GM12878 (cell line): ENCODE results near the gene MAP4K1.

Experiments
- ASH2L ChIP-seq: fragments of 300-600, 200-600 bp; sonication (generic); IDR thresholded peaks from 2 replicates; pipeline ENCODE4 v1.6.1; 2017; ENCODE audit warnings: low read depth, mild to moderate bottlenecking, borderline replicate concordance
- BMI1 ChIP-seq: fragments of 450-650 bp; IDR thresholded peaks from 2 replicates; pipeline ENCODE4 v1.6.1; 2016; ENCODE audit warnings: mild to moderate bottlenecking, moderate library complexity, borderline replicate concordance
- CREB1 ChIP-seq: IDR thresholded peaks from 2 replicates; pipeline ENCODE4 v1.6.1; 2012; ENCODE audit warnings: low read depth, mild to moderate bottlenecking, inconsistent platforms
- ESRRA ChIP-seq: IDR thresholded peaks from 2 replicates; pipeline ENCODE4 v1.6.1; 2012; ENCODE audit warnings: mild to moderate bottlenecking, low read length, improper control_type of control experiment
- NBN ChIP-seq: fragments of 450-650 bp; IDR thresholded peaks from 2 replicates; pipeline ENCODE4 v1.6.1; 2016
- RAD21 ChIP-seq: IDR thresholded peaks from 2 replicates; pipeline ENCODE4 v1.6.1; 2011; ENCODE audit warnings: mild to moderate bottlenecking, low read depth, low read length, moderate library complexity; ENCODE audit not compliant: insufficient read depth
- SMAD5 ChIP-seq: IDR thresholded peaks from 2 replicates; pipeline ENCODE4 v1.6.1; 2016; ENCODE audit warnings: antibody characterized with exemption, low read depth
- WRNIP1 ChIP-seq: IDR thresholded peaks from 2 replicates; pipeline ENCODE4 v1.6.1; 2011; ENCODE audit warnings: low read depth, low read length, improper control_type of control experiment, borderline replicate concordance
- ZNF217 ChIP-seq: fragments of 450-650 bp; IDR thresholded peaks from 2 replicates; pipeline ENCODE4 v1.6.1; 2017; ENCODE audit warnings: antibody characterized with exemption, mild to moderate bottlenecking
- TF ChIP-seq, protein P1 (sequence below): IDR thresholded peaks from 2 replicates; pipeline ENCODE4 v1.6.1; 2012; ENCODE audit warnings: low read depth, low read length, improper control_type of control experiment
- TF ChIP-seq, protein P2 (sequence below): IDR thresholded peaks from 2 replicates; pipeline ENCODE4 v1.6.1; 2012; ENCODE audit warnings: low read depth, low read length, improper control_type of control experiment
- TF ChIP-seq, protein P3 (sequence below), 3 experiments: IDR thresholded peaks in 2 of 3; conservative IDR thresholded peaks in 1 of 3; 2 replicates each; pipeline ENCODE4 v1.5.1; 2011; ENCODE audit warnings: low read depth in 3 of 3, low read length in 3 of 3, mild to moderate bottlenecking in 3 of 3, control low read depth in 2 of 3, moderate library complexity in 2 of 3, inconsistent platforms in 1 of 3, mixed read lengths in 1 of 3; ENCODE audit not compliant: control insufficient read depth in 2 of 3, insufficient read depth in 1 of 3; ENCODE audit errors: extremely low read depth in 1 of 3
- TF ChIP-seq, protein P4 (sequence below): fragments of 450-650 bp; IDR thresholded peaks from 2 replicates; pipeline ENCODE4 v1.6.1; 2016; ENCODE audit warnings: mild to moderate bottlenecking

DNA sequence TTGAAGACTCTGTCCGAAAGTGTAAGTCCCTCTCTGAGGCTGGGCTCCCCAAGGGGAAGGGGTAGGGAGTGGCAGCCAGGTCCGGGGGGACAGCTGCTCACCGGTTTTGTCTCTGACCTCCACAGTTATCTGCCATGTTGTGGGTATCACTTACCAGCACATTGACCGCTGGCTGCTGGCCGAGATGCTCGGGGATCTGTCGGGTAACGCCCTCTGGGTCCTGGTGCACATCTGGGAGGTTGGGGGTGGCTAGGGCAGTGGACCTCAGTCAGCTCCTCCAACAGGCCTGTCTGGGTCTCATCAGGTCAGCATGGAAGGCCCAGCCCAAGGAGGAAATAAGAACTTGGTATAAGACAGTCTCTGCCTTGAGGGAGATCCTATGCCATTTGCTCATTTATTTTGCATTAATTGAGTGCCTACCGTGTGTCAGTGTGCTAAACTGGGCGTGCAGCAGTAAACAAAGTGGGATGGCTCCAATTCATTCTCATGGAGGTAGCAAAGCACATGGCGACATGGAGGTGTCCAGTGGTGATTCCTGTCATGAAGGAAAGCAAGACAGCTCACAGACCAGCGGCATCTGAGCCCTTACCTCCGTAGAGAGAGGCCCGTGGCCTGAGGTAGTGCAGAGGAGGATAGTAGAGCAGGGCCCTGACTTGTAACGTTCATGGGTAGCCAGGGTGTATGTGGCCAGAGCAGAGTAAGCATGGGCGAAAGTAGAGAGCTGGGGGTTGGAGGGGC, 14.9 kb upstream of the MAP4K1 start:
- TF ChIP-seq ZNF217 (no peak), NBN (no peak), ASH2L (no peak), RAD21 (no peak), SMAD5 (no peak), WRNIP1 (no peak), CREB1 (no peak), BMI1 (no peak), ESRRA (no peak)
- TF ChIP-seq, protein P1, sequence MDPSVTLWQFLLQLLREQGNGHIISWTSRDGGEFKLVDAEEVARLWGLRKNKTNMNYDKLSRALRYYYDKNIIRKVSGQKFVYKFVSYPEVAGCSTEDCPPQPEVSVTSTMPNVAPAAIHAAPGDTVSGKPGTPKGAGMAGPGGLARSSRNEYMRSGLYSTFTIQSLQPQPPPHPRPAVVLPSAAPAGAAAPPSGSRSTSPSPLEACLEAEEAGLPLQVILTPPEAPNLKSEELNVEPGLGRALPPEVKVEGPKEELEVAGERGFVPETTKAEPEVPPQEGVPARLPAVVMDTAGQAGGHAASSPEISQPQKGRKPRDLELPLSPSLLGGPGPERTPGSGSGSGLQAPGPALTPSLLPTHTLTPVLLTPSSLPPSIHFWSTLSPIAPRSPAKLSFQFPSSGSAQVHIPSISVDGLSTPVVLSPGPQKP = no peak
- TF ChIP-seq, protein P2, sequence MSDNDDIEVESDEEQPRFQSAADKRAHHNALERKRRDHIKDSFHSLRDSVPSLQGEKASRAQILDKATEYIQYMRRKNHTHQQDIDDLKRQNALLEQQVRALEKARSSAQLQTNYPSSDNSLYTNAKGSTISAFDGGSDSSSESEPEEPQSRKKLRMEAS = no peak
- TF ChIP-seq, protein P3, sequence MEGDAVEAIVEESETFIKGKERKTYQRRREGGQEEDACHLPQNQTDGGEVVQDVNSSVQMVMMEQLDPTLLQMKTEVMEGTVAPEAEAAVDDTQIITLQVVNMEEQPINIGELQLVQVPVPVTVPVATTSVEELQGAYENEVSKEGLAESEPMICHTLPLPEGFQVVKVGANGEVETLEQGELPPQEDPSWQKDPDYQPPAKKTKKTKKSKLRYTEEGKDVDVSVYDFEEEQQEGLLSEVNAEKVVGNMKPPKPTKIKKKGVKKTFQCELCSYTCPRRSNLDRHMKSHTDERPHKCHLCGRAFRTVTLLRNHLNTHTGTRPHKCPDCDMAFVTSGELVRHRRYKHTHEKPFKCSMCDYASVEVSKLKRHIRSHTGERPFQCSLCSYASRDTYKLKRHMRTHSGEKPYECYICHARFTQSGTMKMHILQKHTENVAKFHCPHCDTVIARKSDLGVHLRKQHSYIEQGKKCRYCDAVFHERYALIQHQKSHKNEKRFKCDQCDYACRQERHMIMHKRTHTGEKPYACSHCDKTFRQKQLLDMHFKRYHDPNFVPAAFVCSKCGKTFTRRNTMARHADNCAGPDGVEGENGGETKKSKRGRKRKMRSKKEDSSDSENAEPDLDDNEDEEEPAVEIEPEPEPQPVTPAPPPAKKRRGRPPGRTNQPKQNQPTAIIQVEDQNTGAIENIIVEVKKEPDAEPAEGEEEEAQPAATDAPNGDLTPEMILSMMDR (IDR thresholded peaks at IDR 0.05 in 2 of 3, conservative IDR thresholded peaks at IDR 0.05 in 1 of 3; ENCODE audit: control insufficient read depth in 2 of 3, extremely low read depth in 1 of 3, insufficient read depth in 1 of 3, low read depth in 3 of 3, low read length in 3 of 3) = no peak
- TF ChIP-seq, protein P4, sequence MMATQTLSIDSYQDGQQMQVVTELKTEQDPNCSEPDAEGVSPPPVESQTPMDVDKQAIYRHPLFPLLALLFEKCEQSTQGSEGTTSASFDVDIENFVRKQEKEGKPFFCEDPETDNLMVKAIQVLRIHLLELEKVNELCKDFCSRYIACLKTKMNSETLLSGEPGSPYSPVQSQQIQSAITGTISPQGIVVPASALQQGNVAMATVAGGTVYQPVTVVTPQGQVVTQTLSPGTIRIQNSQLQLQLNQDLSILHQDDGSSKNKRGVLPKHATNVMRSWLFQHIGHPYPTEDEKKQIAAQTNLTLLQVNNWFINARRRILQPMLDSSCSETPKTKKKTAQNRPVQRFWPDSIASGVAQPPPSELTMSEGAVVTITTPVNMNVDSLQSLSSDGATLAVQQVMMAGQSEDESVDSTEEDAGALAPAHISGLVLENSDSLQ = no peak
